Islet precursor cell (in vitro differentiated cells): Measurements from ENCODE around the gene RNU7-1.

Experiments
- DNase-seq: peaks from one replicate; pipeline ENCODE4 v3.0.0-alpha.2; 2018

The RNU7-1 gene

DNA sequence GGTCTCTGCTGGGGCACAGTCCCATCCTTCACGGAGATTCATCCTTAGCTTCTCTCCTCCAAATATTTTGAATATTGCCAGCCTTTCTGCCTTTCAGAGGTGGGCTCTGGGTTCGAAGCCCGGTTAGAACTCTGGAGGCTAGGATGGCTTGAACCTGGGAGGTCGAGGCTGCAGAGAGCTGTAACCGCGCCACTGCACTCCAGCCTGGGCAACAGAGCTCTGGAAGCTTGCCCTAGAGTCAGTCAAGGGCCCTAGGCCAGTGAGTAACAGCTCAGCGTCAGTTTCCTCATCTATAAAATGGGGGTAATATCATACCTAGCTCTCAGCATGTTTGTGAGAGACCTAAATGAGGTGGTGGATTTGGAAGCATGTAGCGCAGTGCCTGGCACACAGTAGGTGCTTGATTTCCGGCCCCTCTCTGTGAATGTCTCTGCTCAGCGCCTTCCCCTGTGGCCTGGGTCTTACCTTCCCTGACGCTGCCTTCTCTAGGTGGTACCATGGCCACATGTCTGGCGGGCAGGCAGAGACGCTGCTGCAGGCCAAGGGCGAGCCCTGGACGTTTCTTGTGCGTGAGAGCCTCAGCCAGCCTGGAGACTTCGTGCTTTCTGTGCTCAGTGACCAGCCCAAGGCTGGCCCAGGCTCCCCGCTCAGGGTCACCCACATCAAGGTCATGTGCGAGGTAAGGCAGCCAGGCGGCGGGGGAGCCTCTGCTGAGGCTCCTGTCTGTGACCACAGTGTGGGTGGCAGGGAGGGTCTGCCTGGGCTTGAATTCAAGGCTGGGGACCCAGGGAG lies 10.9 kb downstream of the RNU7-1 start:
- no peak for DNase-seq

DNA sequence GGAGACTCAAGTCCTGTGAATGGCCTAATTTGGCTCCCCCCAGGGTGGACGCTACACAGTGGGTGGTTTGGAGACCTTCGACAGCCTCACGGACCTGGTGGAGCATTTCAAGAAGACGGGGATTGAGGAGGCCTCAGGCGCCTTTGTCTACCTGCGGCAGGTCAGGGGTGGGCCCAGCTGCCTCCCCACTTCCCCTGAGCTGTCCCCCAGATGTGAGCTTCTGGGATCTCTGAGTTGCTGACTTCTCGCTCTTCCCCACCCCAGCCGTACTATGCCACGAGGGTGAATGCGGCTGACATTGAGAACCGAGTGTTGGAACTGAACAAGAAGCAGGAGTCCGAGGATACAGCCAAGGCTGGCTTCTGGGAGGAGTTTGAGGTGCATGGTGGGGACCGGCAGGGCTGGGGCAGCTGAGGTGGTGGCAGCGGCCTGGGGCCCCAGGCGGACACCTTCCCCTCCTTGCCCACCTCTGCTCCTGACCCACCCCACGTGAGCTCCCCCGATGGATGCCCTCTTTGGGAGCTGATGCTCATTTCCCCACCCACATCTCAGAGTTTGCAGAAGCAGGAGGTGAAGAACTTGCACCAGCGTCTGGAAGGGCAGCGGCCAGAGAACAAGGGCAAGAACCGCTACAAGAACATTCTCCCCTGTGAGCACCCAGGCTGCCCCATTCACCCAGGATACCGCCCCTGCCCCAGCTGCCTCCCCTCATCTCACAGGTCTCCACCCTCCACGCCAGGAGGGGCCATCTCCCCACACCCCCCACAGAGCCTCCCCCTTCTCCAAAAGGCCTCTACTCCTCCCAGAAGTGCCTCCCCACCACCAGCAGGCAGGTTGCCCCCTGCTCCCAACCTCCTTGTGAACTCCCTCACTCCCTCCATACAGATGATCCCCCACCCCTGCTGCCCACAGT lies 11.7 kb downstream of the RNU7-1 start:
- no peak for DNase-seq

DNA sequence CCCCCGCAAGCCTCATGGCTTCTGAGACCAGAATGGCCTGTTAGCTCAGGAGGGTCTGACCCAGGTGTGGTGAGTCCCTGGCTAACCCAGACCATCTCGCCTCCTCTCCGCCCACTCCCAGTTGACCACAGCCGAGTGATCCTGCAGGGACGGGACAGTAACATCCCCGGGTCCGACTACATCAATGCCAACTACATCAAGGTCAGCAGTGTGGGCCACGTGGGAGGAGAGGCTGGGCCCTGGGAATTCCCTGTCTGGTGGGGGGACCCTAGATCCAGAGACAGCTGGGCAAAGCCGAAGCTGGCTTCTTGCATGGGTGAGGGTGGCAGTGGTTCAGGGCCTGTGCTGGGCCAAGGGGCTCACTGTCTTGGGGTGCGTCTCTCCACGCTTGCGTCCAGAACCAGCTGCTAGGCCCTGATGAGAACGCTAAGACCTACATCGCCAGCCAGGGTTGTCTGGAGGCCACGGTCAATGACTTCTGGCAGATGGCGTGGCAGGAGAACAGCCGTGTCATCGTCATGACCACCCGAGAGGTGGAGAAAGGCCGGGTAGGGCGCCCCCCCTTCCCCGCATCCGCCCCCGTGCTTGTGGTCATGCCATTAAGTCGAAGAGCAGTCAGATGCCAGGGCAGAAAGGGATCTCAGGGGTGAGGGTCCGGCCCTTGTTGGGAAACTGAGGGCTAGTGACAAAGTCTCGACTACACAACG lies 12.6 kb downstream of the RNU7-1 start:
- peak; percentile 52 for DNase-seq

DNA sequence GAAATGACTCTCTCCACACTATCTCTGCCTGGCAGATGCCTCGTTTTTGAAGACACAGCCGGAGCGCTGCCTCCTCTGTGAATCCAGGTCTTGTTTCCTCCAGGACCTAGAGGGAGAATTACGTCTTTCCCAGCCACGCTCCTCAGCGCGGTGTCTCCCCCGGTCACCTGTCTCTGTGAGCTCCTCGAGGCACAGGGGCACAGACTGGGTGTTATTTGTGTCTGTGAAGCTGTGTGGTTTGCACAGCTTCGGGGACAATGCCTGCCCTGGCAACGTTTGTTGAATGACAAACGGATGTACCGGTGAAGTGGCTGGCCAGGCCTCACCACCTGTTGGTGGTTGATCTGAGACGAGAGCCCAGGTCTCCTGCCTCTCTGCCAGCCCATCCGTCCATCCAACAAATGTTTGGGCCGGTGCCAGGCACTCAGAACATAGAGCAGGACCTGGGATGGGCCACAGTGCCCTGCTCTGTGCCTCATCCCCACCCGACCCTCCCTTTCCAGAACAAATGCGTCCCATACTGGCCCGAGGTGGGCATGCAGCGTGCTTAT lies 13.6 kb downstream of the RNU7-1 start:
- DNase-seq = no peak

DNA sequence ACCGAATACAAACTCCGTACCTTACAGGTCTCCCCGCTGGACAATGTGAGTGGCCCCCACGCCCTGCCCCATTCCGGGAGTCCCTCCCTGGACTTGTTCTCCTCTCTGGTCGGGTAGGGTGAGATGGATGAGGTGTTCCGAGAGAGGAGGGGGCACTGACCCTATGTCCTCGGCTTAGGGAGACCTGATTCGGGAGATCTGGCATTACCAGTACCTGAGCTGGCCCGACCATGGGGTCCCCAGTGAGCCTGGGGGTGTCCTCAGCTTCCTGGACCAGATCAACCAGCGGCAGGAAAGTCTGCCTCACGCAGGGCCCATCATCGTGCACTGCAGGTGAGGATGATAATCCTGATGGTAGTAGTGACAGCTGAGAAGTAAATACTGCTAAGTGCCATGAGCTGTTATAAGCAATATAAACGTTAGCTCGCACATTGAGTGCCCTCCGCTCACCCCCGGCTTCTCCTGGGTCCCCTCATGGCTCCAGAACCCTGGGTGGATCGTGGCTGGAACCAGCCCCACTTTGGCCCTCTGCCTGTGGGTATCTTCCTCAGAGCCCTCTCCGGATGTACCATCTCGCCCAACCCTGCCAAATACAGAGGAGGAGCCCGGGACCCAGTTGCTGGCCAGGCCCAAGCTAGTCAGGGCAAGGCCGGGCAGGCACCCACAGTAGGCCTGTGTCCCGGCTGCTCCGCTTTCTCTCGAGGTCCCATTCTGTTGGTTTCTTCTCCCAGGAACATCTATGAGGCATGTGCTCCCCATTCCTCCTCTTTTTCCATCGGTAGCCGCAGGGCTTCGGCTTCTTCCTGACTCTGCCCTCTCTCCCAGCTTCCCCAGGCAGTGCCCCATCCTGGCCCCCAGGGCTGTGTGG lies 14.4 kb downstream of the RNU7-1 start:
- no peak for DNase-seq

DNA sequence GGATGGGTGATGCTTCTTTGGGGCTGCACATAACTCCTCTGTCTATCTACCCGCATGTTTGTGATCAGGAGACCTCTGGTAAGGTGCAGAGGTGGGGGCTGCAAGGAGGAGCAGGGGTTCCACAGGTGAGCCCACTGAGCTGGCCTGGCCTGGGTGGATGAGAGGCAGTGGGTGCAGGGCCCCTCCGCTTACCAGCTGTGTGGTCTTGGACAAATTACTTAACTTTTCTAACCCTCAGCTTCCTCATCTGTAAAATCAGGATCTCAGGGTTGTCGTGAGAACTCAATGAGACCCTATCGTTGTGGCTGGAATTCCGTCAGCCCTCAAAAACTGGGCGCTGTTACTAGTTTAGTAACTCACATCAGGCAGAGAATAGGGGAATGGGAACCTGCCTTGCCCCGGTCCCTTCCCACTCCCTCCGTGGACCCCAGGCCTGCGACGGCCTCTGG lies 15.0 kb downstream of the RNU7-1 start:
- no peak for DNase-seq

DNA sequence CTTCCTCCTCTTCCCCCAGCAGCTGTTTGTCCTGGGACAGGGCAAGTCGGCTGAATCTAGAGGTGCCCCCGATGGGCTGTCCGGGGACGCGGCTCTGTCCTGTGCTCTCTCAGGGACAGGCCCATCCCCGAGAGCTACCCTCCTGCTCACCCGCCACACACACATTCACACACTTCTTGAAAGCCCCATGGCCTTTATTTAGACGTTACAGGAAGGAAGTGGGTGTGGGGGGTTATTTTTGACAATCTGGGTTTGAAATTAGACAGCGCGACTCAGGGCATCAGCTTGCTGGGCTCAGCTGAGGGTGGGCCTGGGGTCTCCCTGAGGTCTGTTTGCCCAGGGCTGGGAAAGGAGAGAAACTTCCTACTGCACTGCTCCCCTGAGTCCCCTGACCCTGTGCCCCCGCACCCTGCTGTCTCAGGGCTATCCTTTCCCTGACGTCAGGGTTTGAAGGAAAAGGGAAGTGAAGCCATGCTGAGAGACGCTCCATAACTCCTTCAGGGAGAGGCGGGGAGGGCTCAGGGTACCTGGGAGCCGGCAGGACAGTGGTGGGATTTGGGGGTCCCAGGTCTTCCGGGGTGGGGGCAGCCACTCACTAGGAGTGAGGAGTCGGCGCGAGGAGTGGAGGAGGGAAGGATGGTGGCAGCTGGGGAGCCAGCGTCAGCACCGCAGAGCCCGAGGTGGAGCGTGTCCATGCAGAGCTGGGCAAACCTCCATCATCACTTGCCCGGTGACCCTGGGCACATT lies 15.6 kb downstream of the RNU7-1 start:
- no peak for DNase-seq

DNA sequence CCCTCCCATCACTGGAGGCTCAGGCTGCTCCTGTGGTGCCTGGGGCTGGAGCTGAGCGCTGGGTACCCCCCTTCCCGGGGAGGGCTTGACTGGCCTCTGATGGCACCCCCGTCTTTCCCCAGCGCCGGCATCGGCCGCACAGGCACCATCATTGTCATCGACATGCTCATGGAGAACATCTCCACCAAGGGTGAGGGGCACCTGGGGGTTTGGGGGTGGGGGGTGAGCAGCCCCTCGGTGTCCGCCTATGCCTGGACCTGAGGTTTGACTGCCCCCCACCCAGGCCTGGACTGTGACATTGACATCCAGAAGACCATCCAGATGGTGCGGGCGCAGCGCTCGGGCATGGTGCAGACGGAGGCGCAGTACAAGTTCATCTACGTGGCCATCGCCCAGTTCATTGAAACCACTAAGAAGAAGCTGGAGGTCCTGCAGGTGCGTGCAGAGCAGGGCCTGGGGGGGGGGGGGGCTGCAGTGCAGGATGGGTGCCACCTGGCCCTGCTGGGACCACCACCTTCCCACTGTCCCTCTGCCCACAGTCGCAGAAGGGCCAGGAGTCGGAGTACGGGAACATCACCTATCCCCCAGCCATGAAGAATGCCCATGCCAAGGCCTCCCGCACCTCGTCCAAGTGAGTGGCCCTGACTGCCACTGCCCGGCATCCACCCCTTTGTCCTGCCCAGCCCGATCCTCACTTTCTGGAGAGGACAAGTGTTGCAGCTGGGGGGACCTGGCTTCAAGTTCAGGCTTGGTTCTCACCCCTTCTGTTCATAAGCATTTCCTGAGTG lies 16.4 kb downstream of the RNU7-1 start:
- DNase-seq = no peak

DNA sequence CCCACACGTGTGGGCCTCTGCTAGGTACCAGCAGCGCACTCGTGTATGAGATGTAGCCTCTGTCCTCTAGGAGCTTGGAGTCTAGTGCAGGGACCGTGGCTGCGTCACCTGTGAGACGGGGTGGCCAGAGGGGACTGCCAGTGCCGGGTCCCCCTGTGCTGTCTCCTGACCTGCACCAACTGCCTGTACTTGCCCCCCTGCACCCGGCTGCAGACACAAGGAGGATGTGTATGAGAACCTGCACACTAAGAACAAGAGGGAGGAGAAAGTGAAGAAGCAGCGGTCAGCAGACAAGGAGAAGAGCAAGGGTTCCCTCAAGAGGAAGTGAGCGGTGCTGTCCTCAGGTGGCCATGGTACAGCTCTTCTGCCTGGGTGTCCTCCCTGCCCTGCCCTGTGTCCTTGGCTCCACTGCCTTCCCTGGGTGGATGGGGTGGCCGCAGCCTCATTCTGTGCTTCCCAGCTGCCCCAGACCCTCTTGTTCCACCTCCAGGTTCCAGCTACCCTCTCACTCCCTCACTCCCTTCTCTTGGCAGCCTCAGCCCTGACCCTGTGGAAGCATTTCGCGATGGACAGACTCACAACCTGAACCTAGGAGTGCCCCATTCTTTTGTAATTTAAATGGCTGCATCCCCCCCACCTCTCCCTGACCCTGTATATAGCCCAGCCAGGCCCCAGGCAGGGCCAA lies 17.1 kb downstream of the RNU7-1 start:
- peak; percentile 68 for DNase-seq

DNA sequence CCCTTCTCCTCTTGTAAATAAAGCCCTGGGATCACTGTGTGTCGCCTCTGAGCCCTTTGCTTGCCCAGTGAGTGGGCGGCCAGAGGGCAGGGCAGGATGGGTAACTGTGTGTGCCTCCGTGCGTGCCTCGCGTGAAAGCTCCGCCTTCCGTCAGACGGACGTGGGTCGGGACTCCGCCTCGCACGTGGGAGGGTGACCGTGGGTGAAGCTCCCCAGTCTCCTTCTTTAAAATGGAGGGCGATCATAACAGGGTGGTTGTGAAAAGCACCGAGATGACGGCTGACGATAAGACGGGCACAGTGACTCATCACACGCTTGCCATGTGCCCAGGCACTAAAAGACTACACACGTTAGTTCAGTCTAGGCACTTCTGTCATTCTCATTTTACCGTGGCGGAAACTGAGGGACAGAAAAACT lies 17.7 kb downstream of the RNU7-1 start:
- DNase-seq = peak; percentile 67

DNA sequence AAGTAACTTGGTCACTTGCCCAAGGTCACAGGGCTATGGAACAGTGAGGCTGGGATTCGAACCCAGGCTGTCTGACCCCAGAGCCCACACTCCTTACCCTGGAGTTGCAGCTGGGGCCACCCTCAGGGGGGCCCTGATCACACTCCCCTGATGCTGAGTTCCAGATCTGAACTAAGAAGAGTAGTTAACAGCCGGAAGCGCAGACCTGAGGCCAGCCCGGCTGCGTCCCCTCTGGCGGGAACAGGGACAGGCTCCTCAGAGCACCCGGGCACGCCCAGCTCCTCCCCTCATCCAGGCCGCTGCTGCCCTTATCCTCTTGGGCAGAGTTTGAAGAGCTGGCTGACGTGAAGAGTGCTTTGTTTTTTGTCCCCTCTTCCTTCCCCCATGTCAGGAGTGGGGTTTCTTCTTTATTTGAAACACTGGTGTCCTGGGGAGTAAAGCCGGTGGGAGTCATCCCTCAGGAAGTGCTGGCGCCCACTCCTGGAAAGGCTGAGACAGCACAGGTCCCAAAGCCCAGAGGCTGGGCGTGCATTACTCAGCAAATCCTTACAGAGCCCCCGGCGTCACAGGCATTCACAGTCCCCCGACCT lies 18.2 kb downstream of the RNU7-1 start:
- peak; percentile 97 for DNase-seq

DNA sequence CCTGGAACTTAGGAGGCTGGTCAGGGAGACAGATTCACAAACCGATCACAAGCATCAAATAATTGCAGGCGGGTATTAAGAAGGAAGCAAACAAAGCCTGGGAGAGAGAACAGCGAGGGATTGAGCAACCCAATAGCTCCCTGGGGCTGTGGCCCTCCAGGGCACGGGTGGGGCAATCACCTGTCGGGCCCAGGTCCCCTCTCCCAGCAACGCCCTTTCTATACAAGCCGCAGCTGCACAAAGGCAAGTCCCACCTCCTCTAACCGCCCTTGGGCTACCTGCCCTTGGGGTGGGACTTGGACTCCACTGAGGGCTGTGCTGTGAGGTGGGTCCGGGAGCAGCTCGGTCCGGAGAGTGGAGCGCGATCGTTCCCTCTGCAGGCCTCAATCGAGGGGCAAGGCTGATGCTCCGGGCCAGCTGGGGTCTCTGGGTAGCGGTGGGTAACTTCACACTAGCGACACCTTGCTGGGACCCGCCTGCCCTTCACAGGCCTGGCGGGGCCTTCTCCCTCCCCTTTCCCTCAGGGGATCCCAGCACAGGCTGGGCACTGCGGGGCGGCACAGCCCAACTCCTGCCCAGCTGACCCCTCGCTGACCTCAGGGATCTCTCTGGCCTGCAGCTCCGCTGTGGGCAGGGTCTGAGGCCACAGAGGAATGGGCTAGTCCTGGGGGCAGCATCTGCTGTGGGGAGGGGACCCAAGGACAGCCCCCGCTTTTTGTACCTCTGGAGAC lies 18.8 kb downstream of the RNU7-1 start:
- DNase-seq = no peak

DNA sequence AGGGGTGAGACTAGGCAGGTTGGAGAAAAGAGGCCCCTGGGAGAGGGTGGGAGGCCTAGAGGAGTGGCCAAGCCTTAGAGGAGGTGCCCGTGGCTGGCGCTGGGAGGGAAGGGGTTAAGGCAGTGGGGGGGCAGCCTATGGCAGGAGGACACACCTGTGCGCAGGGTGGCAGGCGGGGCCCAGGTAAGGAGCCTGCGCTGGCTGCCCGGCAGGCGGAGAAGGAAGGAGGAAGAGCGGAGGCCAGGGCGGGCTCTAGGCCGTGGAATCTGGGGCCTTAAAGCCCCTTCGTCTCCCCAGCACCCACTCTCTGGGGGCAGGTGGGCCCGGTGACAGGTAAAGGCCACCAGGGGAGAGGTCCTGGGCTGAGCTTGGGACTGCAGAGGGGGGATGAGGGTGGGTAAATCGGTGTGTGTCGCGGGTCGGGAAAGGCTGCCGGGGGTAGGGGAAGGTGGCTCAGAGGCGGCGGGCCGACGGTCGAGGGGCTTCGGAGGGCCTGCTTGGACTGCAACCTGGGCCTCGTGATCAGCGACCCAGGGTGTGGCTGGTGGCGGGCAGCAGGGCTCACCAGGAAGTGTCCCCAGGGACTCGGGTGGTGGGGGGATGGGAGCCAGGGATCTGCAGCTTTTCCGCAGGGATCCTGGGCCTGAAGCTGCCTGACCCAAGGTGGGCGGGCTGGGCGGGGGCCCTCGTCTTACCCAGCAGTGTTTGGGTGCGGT lies 19.6 kb downstream of the RNU7-1 start:
- DNase-seq = peak; percentile 95

DNA sequence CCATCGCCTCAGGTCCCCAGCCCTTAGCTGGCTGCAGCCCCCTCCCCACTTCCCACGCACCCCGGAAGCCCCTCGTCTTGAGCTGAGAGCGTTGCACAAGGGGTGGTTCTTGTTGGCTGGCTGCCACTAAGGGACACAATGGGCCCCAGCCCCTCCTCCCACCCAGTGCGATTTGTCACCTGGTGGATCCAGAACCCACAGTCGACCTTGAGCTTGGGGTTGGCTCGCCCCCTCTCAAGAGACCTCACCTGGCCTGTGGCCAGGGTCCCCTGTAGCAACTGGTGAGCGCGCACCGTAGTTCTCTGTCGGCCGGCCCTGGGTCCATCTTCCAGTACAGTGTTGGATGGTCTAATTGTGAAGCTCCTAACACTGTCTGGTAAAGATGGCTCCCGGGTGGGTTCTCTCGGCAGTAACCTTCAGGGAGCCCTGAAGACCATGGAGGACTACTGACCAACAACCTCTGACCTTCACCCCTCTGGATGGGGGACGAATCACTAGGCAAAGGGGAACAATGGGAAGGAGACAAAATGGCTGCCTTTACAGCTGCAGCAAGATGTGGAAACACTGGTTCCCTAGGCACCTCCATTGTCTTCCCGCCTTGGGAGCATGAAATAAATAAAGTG lies 20.3 kb downstream of the RNU7-1 start:
- DNase-seq = peak; percentile 61

DNA sequence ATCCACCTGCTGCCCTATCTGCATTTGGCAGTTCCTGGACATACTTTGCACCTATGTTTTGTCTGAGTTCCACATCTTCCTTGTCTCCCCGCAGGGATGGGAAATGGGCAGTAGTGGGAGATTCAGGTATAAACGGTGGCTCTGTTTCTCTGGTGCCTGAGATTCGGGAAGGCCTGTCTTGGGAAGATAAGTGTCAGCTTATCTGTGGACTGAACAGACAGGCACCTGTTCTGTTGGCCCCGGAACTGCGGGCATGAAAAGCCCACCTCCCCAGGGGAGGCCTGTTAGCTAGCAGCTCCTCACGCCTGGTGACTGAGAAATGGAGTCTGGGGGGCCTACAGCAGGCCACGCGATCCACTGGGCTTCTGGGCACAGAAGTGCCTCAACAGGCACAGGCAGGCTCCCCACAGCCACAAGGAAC lies 21.0 kb downstream of the RNU7-1 start:
- DNase-seq = no peak

DNA sequence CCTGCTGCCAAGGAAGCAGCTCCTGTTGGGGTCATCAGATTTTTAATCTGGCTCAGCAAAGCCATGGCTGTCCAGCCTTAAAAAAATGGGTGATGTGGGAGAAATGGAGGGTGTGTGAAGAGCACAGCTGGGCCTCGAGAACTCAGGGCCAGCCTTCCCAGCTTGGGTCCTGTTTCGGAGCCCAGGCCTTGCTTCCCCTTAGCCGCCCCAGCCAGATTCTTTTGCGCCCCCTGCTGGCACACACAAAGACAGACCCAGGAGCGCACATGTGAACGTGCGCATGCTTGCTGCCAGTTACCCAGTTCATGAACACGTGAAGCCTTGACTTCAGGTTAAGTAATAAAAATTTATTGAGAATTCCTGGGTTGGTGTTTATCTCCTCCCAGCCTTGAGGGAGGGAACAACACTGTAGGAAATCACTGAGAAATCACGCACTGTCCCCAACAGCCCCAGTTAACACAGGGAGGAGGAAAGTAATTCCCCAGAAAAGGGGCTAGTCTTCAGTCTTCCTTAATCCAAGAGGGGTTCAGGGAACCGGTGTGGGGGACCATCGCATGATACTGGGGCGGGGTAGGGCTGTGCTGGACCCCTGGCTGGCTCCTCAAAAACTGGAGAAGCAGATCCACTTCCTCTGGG lies 21.5 kb downstream of the RNU7-1 start:
- peak; percentile 95 for DNase-seq

DNA sequence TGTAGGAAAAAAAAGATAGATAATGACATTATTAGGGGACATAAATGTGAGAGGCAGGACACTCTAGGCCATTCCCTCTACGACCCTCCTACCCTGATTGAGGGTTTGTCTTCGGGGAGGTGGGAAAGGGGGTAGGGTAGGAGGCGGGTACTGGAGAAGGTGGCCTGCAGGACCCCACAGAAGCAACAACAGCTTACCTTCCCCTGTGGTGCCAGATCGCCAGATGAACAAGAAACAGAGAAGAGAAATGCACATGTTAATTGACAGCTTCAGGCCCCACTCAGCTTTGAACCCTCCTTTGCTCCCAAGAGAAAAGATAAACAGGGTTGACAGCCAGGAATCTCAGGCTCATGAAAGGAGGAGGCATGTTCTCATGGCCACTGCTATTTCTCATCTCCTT lies 22.1 kb downstream of the RNU7-1 start:
- DNase-seq = no peak
